Skin epidermis (tissue), 12 donors: ENCODE results near the gene KCTD18.

Experiments
- H3K27ac ChIP-seq, 21 experiments: fragments of 200-600 bp; sonication (generic) in 11 of 21; one replicate each; pipeline ENCODE4 v1.5.0; 2020; ENCODE audit warnings: mild to moderate bottlenecking in 3 of 21, inconsistent platforms in 2 of 21, moderate library complexity in 2 of 21
- H3K4me3 ChIP-seq, 7 experiments: fragments of 200-600 bp; sonication (generic) in 2 of 7; one replicate each; pipeline ENCODE4 v1.5.0; 2020; ENCODE audit warnings: inconsistent platforms in 2 of 7, mild to moderate bottlenecking in 2 of 7, moderate library complexity in 1 of 7

Gene KCTD18

DNA sequence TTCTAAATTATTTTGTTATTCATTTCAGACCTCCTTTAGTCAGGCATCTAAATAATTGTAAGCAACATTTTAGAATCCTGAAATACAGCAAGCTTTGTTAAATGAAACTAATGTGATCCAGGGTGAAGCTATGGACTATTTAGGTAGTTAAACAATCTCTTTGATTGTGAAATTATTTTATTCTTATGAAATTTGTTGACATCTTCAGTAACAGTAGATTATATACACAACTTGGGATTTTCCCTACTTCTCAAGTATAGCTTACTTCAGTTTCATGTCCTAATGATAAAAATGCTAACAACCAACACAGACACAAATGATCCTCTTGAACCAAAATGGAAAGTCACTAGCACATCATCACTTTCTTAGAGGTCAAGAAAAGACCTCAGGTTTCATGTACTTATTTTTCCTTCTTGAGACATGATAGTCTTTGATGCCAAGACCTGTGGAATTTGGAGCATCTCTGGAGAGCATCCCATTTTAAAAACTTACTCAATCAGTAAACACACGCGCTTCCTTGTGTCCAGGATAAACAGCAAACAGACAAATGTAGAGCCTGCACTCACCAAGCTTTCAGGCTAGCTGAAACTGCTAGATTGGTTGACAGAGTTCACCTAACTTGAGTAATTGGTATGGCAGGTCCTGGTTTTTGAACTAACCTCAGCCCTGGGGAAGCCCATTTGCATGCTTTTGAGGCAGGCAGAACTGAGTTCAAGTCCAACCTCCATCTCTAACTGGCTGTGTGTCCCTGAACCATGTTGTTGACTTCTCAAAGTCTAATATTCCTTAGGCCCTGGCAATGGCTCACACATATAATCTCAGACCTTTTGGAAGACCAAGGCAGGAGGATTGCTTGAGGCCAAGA lies 47.8 kb downstream of the KCTD18 start:
- Histone ChIP-seq H3K4me3 (no peak overlapping the region), H3K27ac (no peak overlapping the region)

DNA sequence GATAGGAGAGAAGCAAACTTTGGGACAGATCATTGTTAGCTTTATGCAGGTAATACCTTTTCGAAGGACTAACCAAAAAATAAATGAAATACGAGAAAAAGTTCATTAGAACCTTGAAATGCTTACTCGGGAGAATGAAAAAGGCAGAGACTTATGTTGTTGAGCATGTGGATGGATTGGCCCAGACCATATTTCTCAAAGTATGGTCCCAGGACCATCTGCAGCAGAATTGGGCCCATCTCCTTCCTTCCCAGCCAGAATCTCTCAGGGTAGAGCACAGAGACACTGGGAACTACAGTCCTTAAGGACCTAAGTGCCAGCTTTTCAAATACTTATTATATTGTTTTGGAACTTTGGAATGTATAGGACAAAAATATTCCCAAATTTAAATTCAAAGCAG lies 50.8 kb downstream of the KCTD18 start:
- Histone ChIP-seq H3K27ac (no peak overlapping the region), H3K4me3 (no peak overlapping the region)

GRCh38 chr2:200456567-200456966 lies 53.3 kb downstream of the KCTD18 start:
- Histone ChIP-seq H3K4me3 (no peak overlapping the region), H3K27ac (peak overlapping the region in 1 of 21 experiments; percentile 4)

DNA sequence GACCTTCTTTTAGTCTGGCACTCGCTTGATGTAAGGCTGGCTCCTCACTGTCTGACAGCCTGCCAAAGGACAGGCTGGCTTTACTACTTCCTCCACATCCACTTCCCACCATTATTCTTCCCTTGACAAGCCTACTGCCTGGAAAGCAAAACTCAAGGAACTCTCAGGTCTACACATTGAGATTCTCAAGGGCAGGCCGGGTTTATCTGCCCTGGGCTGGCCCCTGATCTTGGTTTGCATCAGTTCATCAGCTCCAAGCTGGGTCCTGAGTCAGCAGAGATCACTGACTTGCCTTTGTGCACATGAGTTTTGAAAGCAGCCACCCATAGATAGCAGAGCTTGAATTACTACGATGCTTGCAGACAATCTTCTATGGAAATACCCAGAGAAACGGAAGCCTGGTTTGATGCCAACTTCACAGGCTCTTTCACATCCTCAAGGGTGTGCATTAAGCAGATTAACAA lies 53.9 kb downstream of the KCTD18 start:
- Histone ChIP-seq H3K4me3 (no peak overlapping the region), H3K27ac (peak overlapping the region in 5 of 21 experiments; percentile 4 to 44 (median 14))

GRCh38 chr2:200454927-200455801 lies 54.7 kb downstream of the KCTD18 start:
- peak overlapping the region in 4 of 21 experiments; percentile 8 to 44 (median 22) for H3K27ac ChIP-seq

DNA sequence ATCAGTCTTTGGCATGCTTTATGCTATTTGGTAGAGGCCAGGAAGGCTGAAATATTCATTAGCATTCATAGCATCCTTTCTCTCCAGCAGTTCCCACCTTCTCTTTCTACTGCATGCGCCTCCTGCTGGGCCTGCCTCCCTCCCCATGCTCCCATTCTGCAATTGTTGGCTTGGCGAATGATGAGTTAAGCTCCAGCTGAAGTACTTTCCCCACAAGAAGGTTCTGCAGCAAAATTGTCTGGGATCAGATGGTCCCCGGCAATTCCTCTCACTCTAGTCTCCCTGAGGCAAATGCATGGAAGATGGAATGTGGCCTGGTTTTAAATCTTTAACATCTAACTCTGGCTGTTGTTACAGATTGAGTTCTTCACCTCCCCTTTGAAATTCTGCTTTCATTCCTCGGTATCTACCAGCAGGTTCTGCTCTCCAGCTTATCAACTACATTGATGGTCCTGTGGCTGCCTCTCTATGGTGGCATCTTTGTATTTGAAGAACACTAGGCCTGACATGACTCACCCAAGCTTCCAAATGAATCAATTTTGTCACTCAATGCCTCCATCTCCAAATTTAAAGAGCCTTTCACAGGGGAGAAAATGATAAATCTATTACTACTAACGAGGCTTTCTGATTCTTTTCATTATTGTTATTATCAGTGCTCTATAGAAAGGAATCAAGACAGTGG lies 55.9 kb downstream of the KCTD18 start:
- Histone ChIP-seq H3K27ac (no peak overlapping the region), H3K4me3 (no peak overlapping the region)

More at GRCh38 chr2:200454927-200455801, 54.7 kb downstream of the KCTD18 start:
- H3K4me3 ChIP-seq = no peak overlapping the region

DNA sequence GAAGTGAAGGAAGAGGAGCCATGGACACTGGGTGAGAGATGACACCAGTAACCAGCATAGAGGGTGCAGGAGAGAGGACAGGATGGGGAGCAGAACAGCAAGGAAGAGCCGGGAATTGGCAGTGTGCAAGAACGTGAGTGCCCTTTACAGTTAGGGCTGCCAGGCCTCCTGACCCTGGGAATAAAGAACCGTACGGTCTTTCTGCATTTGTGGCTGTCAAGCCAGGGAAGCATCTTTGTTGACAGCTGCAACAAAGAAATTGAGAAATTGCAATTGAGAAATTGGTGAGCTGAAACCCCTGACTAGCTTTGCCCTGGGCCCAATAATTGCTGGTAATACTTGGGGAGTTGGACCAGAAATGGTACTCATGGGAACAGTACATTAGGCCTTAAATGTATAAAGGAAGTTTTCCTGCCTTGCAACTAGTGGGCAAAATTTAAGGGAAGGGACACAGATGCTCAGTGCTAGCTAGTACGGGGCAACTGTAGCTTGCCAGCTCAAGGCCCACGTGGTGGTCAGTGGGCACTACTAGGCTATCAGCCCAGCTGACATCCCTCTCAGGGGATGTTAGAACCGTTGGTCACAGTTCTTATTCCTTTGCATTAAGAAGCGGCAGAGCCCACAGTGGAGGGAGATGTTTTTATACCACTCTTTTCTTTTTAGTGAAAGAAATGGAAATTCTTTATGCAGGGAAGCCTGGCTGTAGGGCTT lies 56.6 kb downstream of the KCTD18 start:
- H3K27ac ChIP-seq = no peak overlapping the region
- no peak overlapping the region for H3K4me3 ChIP-seq

DNA sequence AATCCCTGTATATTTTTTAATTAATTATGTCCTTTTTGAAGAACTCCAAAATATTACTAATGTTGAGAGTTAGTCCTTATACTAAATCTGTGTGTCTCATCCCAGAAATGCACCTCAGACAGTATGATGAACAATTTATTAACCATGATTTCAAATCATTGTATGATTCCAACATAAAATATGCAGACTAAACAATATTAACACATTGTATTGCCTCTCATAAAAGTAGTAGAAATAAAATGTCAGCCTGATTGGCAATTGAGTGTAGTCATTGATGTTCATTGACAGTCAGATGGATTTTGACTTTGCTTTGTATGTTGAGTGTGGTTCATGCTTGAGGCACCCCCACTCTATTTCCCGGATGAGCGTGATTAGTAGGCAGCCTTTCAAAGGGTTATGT lies 57.5 kb downstream of the KCTD18 start:
- Histone ChIP-seq H3K4me3 (no peak overlapping the region), H3K27ac (no peak overlapping the region)

DNA sequence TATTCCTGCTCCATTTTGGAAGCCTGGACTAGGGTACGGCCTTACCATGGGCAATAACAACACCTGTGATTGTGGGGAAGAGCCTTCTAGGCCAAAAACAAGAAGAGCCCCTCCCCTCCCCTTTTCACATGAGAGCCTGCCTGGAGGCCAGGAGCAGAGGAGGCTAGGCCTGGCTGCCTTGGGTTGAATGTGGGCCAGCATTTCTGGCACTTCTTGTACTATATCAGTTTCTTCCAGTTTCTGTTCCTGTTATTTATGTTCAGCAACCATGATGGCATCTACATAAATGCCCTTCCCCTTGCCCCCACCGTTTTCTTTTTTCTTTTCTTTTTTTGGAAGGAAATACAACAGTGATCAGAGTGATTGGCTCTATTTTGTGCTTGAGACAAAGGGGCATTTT lies 58.4 kb downstream of the KCTD18 start:
- Histone ChIP-seq H3K4me3 (no peak overlapping the region), H3K27ac (no peak overlapping the region)

DNA sequence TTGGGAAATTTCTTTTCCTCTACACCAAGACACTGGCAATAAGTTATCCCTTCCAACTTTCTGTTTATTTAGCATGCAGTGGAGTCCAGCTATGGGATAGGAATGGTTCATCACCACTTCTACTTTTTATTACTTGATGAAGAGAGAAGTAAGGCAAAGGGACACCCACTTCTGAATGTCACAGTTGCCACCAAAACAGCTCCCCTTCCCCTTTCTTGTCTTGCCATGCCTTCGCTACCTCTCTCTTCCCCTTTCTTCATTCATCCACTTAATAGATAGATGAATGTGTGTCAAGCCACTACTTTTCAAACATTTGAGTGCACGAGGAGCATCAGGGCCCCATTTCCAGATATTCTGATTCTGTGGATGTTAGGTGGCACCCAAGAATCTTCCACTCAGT lies 59.6 kb downstream of the KCTD18 start:
- Histone ChIP-seq H3K4me3 (no peak overlapping the region), H3K27ac (no peak overlapping the region)

GRCh38 chr2:200449149-200449548 lies 60.7 kb downstream of the KCTD18 start:
- Histone ChIP-seq H3K4me3 (no peak overlapping the region), H3K27ac (no peak overlapping the region)

DNA sequence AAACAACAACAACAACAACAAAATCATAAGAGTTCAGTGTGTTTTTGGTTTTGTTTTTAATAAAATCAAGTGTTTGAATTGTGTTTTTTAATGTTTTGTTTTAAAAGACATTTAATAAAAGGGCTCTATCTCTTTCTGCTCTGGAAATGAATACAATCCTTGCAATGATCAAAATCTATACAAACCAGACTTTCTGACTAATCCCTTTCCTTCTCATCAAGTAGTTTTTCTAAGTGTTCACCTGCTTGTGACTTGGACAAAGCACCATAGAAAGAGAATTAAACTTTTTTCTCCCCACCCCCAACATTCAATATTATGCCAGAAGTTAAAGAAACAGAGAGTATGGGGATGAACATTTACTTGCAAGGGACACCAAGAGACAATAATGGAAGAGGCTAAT lies 61.4 kb downstream of the KCTD18 start:
- H3K27ac ChIP-seq = no peak overlapping the region
- no peak overlapping the region for H3K4me3 ChIP-seq

GRCh38 chr2:200447139-200447855 lies 62.6 kb downstream of the KCTD18 start:
- no peak overlapping the region for H3K27ac ChIP-seq
- H3K4me3 ChIP-seq = no peak overlapping the region

GRCh38 chr2:200446612-200447011 lies 63.3 kb downstream of the KCTD18 start:
- H3K4me3 ChIP-seq = no peak overlapping the region
- H3K27ac ChIP-seq = no peak overlapping the region

GRCh38 chr2:200445284-200445683 lies 64.6 kb downstream of the KCTD18 start:
- Histone ChIP-seq H3K4me3 (no peak overlapping the region), H3K27ac (no peak overlapping the region)

DNA sequence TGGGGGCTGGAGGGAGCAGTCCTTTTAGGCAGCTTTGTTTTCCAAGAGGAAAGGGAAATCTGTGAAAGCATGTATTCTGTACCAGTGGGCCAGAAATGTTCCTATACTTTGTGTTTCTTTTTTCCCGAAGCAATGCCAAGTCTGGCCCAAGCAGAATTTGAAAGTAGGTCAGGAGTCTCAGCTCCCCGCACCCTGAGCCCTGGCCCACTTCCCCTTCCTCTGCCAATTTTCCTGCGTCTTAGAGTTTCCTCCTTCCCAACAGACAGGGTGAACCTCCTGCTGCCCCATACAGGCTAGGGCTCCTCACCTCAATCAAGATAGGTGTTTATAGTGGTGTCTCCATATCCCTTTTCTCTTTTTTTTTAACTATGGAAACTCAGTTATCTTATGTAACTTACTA lies 65.3 kb downstream of the KCTD18 start:
- Histone ChIP-seq H3K27ac (peak overlapping the region in 1 of 21 experiments; percentile 34), H3K4me3 (no peak overlapping the region)

DNA sequence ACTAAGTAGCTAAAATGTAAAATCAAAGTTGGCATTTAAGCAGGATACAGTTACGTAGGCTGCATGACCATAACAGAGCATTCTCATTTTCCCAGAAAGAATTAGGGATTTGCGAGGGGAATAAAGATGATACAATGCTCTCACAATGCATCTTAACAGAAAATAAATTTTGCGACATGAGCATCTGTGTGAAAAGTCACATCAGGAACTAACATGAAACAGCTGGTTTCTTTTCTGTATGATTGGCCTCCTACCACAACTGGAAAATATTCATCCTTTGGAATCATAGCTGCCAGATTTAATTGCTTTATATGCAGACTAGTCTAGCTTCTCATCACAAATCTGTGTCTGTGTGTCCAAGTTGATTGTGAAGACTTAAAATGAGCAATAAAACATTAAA lies 66.0 kb downstream of the KCTD18 start:
- peak overlapping the region in 1 of 21 experiments; percentile 12 for H3K27ac ChIP-seq
- H3K4me3 ChIP-seq = no peak overlapping the region

GRCh38 chr2:200443376-200443775 lies 66.5 kb downstream of the KCTD18 start:
- no peak overlapping the region for H3K4me3 ChIP-seq
- H3K27ac ChIP-seq = peak overlapping the region in 3 of 21 experiments; percentile 16 to 57 (median 30)

GRCh38 chr2:200442471-200442870 lies 67.4 kb downstream of the KCTD18 start:
- no peak overlapping the region for H3K4me3 ChIP-seq
- H3K27ac ChIP-seq = peak overlapping the region in 2 of 21 experiments; percentile 57 to 58
